Measurements from ENCODE around the gene MS4A4E.

Gene MS4A4E

GRCh38 chr11:60150279-60150678 lies 92.7 kb downstream of the MS4A4E start:
- DNase-seq (ENCODE audit: low read depth): no peak
- H3K4me3 ChIP-seq (ENCODE audit: low read depth, low read length): no peak overlapping the region
- TF ChIP-seq CTCF (IDR thresholded peaks at IDR 0.05; ENCODE audit: low read depth, low read length, missing control alignments): no peak
